HG02840 (cell line): ENCODE data around the gene MAGI1.
"Not testable (repeated sequence)": the region's sequence is repeated elsewhere in the genome, so short reads cannot be mapped to it uniquely, and the experiment has no call there.

Source experiments
- ATAC-seq: cut with Tn5 transposase; IDR thresholded peaks from one replicate; pipeline ENCODE4 v1.9.1; 2021; ENCODE audit warnings: mild to moderate bottlenecking, moderate library complexity, moderate number of reproducible peaks; ENCODE audit not compliant: unreplicated experiment, low FRiP score

MAGI1 gene

GRCh38 chr3:65732051-65732935 lies 306.4 kb downstream of the MAGI1 start:
- ATAC-seq, result peak; percentile 79

DNA sequence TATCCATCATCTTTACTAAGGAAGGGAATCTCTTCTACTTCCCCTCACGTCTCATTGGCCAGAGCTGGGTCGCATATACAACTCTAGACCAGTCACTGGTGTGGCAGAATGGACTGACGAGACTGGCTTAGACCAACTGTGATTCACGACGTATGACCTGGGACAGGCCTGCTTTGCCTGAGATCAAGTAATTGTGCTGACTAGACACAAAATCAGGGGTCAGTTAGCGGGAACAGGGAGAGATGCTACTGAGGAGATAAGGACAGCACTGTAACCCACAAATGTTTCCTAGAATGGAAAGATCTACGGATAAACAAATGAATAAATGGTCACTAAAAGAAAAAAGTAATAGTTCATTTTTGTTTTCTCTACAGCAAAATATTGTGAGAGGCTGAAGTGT lies 308.3 kb downstream of the MAGI1 start:
- no peak for ATAC-seq

DNA sequence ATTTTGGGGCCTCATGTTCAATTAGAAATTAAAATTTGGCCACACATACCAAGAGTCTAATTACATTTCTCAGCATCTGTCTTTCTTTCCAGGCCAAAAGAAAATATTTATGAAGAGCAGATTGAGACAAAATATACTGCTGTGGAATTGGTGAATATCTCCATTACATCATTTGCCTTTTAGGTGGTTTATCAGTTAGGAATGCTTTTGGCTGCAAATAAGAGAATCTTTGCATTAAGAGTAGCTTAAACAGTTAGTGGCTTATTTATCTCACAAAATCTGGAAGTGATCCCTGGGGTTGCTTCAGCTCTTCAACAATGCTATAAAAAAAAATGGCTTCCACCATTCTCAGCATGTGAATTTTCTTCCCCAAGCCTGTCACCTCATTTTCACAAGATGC lies 308.7 kb downstream of the MAGI1 start:
- no peak for ATAC-seq

GRCh38 chr3:65729555-65729954 lies 309.2 kb downstream of the MAGI1 start:
- no peak for ATAC-seq

GRCh38 chr3:65728138-65728537 lies 310.6 kb downstream of the MAGI1 start:
- no peak for ATAC-seq

- ATAC-seq, result no peak
Observed at GRCh38 chr3:65723985-65724384, 314.7 kb downstream of the MAGI1 start.

GRCh38 chr3:65723011-65723410 lies 315.7 kb downstream of the MAGI1 start:
- no peak for ATAC-seq

GRCh38 chr3:65720989-65721737 lies 317.6 kb downstream of the MAGI1 start:
- ATAC-seq, result no peak

DNA sequence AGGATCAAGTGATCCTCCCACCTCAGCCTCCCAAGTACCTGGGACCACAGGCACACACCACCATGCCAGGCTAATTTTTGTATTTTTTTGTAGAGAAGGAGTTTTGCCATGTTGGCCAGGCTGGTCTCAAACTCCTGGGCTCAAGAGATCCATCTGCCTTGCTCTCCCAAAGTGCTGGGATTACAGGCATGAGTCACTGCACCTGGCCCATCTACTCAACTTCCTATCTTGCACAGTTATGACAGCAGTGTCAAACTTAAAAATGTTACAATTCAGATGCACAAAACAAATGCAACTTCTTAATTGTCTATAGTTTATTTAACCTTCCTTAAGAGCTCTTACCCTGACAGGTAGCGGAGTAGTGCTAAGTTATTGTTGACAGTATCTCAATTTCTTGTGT lies 319.1 kb downstream of the MAGI1 start:
- not testable (repeated sequence) for ATAC-seq

DNA sequence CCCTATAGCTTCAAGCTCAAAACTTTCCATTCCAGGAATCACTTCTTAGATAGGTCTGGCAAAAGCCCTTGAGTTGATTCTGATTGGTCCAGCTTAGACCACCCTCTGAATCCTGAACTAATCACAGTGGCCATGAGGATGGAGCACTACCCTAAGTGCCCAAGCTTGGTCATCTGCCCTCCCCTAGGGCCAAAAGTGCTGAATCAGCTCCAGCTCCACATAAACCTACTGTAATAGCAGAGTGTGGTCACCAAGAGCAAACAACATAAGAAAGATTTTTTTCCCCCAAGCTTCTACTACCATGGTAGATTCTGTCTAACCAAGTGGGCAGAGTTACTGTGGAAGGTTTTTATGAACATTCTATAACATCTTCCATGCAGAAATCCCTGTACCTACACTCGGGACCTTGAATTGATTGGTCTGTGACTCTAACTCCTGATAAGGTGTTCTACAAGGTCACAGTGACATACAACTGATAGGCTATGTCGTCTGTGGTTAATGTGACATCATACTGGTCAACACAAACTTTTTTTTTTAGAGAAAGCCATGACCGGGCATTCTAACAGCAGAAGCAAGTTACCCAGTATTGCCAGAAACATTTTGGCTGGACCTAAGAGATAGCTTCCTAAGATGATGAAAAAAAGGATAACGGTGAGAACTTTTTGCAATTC lies 320.9 kb downstream of the MAGI1 start:
- ATAC-seq, result no peak

- ATAC-seq, result no peak
Observed at GRCh38 chr3:65716071-65716751, 322.5 kb downstream of the MAGI1 start.

GRCh38 chr3:65714134-65714533 lies 324.6 kb downstream of the MAGI1 start:
- no peak for ATAC-seq

- ATAC-seq, result no peak
Observed at GRCh38 chr3:65713016-65713415, 325.7 kb downstream of the MAGI1 start.

DNA sequence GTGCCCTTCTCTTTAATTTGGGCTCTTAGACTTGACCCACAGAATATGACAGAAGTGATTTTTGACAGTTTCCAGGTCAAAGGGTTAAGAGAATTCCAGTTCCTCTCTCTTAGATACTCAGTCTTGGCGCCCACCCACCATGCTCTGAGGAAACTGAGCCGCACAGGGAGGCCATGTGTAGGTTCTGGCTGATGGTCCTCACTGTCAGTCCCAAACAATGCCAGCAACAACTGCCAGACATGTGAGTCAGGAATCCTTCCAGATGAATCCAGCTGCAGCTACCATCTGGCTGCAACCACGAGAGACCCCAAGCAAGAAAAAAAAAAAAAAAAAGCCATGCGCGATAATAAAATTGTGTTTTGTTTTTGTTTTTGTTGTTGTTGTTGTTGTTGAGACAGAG lies 326.6 kb downstream of the MAGI1 start:
- ATAC-seq, result no peak

DNA sequence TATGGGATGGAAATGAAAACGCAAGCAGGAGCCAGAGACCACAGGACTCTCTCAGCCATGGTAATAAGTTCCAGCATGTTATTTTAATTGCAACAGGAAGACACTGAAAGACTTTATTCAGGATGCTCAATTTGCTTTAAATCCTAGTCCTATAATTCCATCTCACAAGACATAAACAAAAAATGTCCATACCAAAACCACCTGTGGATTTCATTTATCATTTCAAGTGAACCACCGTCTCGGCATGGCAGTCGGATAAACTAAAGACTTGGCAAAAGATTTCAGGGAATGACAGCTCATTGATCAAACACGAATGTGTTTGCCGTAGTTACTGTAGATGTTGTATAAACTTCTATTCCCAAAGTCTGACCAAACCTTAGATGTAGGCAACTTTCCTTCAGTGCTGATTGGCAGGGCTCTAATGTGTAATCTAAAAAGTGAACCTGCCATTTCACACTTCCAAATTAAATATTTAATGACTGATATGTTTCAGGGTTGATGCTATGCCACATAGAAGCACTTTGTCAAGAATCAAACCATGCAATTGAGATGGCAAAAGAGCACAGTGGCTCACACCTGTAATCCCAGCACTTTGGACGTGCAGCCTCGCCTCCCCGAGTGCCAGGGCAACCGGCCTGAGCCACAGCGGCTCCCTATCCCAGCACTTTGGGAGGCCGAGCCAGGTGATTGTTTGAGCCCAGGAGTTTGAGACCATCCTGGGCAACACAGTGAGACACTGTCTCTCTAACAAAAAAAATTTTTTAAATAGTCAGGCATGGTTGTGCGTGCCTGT lies 331.7 kb downstream of the MAGI1 start:
- ATAC-seq, result no peak

- no peak for ATAC-seq
Observed at GRCh38 chr3:65706301-65706700, 332.4 kb downstream of the MAGI1 start.

GRCh38 chr3:65703820-65704219 lies 334.9 kb downstream of the MAGI1 start:
- no peak for ATAC-seq

DNA sequence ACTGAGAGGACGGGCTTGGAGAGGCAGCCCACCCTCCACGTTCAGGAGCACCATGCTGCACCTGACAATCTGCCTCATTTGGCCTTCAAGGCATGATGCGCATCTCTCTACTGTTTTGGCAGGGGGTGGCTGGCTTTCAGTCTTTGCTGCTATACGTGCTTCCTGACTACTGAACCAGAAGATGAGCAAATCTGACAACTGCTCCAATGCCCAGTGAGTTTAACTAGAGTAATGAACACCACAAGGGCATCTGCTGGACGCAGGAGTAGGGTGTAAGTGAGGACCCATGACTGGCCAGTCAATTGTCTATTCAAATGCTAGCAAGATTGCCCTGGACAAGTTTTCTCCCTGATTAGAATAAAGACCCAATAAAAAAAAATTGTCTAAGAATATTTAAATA lies 335.7 kb downstream of the MAGI1 start:
- no peak for ATAC-seq

DNA sequence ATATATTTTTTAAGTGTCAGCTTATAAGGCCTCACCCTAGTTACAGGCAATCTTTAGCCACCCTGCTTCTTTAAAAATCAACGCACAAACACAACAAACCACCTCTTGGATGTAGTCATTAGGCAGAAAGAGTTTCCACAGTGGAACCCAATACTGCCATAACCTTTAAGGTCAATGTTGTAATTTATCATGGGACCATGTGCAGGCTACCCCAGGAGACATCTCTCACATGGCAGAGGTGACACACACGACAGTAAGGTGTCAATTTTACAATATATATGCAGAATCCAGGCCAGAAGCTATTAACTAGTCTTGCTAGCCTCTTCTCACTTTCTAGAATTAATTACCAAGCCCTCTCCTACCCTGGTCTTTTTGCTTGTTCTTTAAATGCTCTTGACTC lies 336.5 kb downstream of the MAGI1 start:
- ATAC-seq, result no peak

DNA sequence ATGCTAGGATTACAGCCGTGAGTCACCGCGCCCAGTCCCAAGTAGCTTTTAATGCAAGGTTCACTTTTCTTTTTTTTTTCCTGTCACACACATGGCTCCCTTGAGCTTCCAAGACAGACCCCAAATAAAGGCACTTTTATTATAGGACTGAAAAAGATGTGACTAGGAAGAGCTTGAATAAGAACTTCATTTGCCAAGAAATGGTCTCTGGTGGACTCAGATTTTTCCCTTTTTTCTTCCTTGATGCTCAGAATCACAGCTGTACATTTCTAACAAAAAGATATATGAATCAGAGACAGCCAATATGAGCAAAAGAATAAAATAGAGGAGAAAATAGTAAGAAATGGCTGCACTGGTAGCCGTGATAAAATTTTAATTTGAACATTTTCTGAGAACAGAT lies 337.2 kb downstream of the MAGI1 start:
- no peak for ATAC-seq
